NCI-H2196 treated with DMSO at 0.1 percent for 48 hours (cell line): ENCODE data around the gene NRXN2.
A peak's percentile ranks its signal among the peaks of the same experiment; 100 is the strongest.
"Not testable (repeated sequence)": the region's sequence is repeated elsewhere in the genome, so short reads cannot be mapped to it uniquely, and the experiment has no call there.

Experiments used
- DNase-seq: peaks from one replicate; lab custom pipeline; 2025; ENCODE audit not compliant: unreplicated experiment; lab: John Stamatoyannopoulos, UW

NRXN2 gene

DNA sequence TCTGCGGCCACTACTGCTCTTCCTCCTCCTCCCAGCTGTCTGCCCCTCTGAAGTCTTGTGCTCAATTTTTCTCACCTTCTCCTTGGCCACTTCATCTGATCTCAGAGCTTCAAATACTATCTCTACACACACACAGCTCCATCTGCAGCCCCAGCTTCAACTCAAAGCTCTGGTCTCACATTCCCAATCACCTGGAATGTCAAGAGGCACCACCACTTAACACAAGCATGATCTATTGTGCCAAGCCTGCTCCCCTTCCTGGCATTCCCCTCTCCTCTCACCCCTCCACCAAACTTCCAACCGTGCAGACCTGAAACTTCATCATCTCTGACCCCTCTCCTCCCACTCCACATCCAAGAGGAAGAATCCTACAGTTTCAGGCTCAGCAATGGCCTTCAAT is 17.5 kb downstream of the NRXN2 start:
- no peak for DNase-seq

DNA sequence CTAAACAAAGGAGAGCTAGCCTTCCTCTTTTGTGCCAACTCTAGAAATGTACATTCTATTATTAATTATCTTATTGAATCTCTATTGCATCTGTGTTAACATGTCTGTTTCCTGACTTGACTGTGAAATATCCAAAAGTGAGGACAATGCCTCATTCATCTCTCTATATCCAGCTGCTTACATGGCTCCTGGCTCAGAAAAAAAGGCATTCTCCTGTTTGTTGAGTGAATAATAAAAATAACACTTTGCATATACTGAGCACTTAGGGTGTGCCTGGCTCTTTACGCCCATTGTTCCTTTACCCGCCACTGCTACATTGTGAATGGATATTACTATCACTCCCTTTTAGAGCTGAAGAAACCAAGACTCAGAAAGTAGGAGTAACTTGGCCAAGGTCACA is 19.9 kb downstream of the NRXN2 start:
- DNase-seq: no peak

DNA sequence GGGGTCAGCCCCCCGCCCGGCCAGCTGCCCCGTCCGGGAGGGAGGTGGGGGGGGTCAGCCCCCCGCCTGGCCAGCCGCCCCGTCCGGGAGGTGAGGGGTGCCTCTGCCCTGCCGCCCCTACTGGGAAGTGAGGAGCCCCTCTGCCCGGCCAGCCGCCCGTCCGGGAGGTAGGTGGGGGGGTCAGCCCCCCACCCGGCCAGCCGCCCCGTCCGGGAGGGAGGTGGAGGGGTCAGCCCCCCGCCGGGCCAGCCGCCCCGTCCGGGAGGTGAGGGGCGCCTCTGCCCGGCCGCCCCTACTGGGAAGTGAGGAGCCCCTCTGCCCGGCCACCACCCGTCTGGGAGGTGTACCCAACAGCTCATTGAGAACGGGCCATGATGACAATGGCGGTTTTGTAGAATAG is 21.0 kb downstream of the NRXN2 start:
- not testable (repeated sequence) for DNase-seq

DNA sequence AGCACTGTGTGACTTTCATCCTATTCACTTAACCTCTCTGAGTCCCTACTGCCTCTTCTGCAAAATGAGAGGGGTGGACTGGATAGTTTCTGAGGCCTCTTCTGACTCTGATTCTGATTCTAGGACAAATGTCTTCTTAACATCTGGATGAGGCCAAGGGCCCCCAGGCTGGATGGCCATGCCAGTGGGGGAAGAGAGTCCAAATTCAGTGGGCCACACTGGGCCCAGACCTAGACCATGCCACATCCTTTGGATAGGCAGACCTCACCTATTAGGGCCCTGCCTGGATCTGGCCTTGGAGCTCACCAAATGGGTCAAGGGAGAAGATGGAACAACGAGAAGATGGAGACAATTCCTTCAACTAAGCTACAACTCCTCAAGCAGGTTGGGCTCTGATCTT is 24.6 kb downstream of the NRXN2 start:
- DNase-seq: no peak

DNA sequence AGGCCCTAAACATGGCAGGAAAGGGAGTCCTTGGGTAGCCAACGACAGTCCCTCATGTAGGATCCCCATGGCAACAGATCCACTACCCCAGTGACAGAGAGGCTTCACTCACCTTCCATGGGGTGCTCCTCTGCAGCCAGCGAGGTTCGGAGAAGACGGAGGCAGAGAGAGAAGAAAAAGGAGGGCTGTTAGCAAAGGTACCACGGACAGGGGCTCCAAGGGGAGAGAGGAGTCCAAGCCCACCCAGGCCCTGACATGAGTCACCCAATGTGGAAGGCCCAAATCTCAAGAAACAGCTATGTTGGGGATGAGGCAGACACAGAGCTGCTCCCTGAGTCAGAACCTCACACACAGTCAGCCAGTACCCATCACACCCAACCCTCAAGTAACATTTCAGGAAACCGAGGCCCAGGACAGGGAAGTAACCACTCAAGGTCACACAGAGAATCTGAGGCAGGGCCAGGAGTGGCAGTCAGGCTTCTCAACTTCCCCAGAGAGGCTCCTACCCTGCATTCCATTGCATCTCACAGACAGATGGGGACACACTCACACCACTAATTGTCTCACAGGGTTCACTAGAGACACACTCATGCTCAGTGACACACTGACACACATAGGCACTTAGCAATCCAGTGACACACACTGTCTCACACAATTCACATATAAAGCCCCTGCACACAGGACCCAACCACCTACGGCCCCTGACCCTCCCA is 25.2 kb downstream of the NRXN2 start:
- no peak for DNase-seq

DNA sequence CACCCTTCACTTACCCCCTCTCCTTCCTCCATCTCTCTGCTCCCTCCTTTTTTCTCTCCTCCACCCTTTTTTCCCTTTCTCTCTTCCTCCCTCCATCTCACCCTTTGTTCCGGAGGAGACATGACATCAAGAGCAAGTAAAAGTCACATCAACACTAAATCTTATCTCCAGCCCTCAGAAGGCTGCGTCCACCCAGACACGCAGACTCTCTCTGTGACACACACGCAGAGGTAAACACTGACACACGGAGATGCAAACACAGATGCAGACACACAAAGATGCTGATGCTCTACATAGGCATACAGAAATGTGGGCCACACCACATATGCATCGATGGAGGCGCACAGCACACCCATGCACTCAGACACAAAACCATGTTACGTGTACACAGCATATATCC is 27.0 kb downstream of the NRXN2 start:
- no peak for DNase-seq

DNA sequence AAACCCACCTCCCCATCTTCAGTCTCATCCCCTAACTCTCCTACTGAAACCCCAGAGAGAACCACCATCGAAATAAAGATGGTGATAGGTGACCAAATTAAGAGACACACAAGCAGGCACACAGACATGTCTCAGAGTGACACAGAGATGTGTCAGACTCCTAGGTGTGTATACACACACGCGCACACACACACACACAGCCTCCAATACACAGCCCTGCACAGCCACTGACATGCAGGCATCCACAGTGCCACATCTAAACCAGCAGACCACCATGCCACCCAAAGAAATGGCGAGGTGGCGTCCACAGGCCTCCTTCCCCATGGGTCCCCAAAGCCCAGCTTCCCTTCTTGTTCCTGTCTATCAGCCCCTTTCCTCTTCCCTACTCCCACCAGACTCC is 27.4 kb downstream of the NRXN2 start:
- DNase-seq: no peak

DNA sequence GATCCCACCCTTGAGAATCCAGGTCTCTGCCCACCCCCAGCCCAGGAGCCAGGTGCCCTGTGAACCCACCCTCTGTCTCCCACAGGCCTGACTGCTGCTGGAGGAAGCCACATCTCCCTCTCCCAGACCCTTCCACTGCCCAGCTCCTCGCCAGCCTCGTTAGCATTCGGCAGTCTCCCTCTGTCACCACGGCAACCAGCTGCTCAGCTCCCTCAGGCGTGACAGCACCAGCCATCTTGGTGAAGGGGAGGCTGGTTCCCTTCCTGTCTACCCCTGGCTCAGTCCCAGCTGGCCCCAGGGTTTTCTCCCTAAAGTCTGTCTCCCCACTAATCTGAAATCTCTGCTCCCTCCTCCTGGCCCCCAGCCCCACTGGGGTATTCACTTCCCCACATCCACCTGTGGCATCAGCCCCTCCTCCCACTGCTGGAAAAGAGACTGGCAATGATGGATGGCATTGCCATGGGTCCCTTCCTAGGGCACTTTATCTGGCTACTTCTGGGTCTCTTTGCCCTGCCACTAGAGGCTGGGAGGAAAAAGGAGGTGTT is 28.1 kb downstream of the NRXN2 start:
- peak; percentile 43 for DNase-seq

DNA sequence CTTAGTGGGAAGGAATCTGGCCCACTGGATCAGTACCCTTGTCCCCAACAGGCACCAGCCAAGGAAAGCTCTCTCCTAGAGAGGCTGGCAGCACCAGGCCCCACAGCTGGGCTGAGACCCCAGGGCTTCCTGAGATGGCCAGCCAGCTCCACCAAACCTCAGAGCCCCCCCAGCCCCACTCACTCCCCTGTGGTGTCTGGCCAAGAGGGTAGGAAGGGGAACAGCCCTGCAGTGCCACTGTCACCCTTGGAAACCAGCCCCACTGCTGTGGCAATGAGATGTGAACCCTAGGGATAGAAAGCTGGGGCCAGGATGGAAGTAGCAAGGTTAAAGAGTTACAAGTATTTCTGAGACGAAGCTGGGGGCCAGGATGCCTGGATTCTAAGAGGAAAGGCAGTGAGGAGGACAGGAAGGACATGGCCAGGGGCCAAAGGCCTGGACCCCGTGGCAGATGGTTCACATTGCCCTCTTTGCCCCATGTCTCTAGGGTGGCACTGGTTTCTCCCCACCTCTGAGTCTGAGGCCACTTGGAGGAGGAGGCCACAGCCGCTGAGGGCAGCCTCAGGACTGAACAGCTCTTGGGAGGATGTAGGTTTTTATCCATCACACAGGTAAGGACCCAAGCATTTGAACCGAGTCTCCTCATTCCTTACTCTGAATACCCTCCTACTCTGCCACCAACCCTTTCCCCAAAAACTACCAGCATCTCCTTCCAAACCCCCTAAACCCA is 28.8 kb downstream of the NRXN2 start:
- DNase-seq: no peak

DNA sequence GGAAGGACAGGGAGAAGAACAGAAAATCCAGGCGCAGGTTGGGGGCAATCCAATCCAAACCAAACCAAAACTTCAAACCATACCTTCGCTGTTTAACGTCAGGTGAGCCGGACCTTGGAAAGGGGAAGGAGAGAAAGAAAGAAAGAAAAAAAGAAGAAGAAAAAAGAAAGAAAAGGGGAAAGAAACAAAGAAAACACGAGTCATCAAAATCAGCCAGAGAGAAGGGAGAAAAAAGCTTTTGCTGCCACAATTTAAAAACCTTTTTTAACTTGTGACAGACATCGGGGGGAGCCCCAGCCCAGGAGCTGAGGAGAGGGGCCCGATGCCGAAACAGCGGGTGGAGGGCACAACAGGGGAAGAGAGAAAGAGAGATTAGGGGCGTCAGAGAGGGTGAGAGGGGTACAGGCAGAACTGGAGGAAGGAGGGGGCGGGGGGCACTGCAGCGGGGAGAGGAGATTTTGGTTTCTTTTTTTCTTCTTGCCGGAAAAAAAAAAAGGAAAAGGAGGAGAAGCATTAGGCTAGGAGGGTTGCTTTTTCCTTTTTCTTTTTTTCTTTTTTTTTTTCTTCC is 30.1 kb downstream of the NRXN2 start:
- no peak for DNase-seq

DNA sequence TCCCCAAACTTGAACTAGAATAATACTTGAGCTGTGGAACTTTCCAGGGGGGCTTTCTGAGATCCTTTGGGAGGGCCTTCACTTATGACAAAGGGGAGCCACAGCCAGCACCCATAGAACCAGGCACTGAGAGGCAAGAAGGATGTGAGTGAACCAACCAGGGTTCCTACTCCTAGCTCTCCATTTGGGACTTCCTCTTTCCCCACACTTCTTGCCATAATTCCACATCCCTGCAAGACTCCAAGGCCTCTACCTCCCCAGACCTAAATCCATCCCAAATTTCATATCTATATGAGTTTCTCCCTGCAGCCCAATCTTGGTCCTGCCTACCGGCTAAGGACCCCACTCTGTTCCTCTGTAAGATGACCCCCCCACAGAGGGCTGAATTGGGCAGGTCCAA is 31.5 kb downstream of the NRXN2 start:
- no peak for DNase-seq

DNA sequence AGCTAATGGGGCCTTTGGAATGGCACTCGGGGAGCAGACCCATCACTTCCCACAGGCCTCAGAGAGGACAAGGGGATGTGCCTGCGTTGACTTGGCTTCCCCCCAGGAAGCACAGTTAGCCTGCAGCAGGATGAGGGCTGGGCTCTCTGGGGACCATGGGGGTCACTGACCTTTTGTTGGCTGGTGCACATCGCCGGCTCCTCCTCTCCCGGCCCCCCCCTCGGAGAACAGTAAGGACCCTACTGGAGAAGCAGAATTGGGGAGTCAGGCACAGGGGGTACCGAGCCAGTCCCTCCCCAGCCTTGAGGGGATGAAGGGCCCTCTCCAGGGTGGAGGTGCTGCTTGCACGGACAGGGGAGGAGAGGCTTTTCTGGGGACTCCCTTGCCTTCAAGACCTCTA is 32.8 kb downstream of the NRXN2 start:
- no peak for DNase-seq

DNA sequence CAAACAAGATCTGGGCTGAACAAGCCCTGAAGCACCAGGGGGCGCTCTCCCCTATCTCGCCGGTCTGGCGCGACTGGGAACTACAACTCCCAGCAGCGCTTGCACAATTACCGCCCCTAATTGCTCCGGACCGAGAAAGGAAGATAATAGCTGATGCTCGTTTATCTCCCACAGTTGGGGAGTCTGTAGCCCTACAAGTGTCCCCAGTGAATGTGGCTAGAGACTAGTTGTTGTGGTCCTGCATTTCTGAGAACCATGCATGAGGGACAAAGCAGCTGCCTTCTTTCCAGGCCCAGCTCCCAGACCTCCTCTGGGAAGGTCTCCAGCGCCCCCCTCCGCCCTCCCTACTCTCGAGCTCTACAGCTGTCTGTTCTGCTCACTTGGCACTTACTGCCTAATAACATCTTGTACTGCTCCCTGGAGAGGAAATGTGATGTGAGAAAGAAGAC is 34.4 kb downstream of the NRXN2 start:
- peak; percentile 83 for DNase-seq

DNA sequence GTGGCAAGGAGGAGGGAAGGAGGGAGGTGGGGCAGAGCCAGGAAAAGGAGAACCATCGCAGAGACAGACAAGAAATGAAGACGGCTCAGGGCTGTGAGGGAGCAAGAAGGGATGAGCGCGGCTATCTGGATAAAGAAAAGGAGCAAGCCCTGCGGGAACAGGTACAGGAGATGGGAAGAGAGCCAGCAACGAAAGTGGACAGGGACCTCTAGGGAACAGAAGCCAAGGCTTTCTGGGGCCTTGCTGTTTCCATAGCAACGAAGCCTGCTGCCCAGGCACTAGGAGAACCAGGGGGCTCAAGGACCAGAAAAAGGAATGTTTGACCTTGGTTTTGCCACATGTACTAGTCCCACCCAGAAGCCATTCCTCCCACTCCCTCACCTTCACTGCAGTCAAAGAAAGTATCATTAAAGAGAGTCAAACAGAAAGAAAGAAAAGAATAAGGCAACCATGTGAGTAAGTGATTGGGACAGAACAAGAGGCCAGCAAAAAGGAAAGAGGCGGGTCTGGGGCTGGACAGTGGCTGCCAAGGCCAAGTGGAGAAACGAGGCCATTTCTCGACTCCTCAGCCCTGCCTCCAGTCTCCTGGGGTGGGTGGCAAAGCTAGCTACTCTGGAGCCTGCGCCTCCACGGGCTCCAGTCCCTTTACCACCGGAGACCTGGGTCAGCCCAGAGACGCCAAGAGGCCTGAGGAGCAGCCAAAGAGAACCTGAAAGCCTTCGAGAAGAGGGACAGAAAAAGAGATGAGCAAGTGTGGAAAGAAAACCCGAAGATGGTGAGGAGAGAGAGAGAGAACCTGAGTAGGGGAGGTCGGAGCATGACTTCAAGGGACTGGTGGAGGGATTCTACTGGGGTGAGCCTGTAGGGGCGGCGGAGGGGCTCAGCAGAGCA is 35.1 kb downstream of the NRXN2 start:
- no peak for DNase-seq

DNA sequence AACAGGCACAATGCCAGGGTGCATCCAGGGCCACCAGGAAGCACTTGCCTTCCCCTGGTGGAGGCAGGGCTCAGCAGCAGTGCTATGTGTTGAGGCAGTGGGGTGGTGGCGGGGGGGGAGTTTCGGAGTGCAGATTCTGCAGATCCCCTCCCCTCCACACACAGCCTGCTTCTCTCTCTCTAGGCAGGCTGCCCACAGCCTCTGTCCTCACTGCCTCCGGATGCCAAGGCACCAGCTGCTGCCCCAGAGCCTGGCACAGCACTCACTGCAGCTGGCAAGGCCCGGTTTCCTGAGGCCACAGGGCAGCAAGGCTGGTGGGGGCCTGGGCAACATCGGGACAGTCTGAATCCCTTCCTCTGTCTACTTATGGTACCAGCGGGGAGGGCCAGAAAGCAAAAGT is 35.8 kb downstream of the NRXN2 start:
- DNase-seq: peak; percentile 72

DNA sequence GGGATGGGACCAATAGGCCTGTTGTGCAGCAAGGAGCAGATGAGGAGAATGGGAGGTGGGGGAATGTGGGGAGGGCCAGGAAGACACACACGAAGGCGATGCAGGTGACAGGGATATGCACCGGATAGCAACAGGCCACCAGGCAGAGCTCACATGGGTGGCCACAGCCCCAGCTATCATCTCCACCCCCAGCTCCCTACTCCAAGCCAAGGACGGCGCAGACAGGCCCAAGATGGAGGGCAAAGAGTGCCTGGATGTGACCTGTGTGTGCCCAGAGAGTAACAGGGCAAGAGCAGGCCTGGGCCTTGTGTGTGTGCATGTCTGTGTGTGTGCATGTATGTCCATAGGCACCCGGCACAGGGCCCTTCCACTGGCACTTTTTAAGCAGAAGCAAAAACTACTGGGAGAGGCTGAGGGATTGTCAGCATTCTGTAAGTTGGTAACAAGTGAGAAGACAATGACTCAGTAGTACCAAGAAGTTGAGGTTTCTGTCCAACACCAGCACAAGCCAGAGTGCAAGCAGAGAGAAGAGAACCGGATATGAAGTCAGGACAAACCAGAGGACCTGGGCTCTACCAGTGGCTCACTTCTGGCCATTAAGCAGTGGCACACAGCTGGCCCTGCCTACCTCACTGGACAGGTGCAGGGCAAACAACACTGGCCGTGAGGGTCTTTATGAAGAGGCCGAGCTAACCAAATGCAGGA is 36.4 kb downstream of the NRXN2 start:
- no peak for DNase-seq

DNA sequence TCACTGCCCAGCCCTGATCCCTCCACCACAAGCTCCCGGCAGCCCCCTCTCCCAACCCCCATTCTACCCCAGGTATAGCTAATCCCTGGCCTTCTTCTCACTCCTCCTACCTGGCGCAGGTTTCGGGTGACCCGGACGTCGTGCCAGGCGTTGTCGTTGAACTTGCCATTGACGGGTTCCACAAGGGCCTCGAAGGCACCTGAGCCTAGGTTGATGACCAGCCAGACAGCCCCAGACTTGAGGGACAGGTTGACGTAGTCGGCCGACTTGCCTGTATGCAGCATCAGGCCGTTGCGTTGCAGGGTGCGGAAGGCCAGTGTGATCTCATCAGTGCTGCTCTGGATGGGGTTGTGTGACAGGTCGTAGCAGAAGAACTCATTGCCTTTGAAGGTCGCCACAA is 37.5 kb downstream of the NRXN2 start:
- no peak for DNase-seq

DNA sequence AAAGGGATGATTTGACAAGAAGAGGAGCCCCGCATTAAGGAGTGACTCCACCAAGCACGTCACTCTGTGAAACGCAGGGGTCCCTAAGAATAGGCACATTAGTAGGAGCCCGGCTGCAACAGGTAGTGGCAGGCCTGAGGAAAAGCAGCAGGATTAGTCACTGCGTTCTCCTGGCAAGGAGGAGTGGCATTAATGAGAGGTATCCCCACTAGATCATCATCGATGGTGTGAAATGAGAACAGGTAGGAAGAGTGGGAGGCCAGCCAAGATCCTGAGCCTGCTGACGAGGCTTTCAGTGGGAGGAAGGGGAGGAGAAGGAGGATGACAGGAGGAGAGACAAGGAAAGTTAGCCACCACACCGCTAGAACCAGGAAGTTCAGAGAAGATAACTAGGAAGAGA is 38.6 kb downstream of the NRXN2 start:
- DNase-seq: no peak

DNA sequence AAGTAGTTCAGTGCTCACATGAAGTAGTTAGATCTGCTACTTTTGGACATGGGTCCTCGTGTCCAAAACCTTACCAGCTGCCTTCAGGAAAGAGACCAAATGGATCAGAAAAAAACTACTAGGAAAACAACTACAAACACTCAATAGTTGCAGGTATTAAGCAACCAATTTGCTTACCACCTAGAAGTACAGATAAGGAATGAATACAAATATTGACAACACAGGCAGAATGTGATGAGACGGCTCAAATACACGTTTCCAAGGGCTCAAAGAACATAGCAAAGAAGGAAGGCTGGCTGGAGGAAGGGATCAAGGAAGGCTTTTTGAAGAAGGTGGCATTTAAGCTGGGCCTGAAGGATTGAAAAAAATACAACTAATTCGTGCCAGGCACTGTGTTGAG is 41.8 kb downstream of the NRXN2 start:
- DNase-seq: no peak

DNA sequence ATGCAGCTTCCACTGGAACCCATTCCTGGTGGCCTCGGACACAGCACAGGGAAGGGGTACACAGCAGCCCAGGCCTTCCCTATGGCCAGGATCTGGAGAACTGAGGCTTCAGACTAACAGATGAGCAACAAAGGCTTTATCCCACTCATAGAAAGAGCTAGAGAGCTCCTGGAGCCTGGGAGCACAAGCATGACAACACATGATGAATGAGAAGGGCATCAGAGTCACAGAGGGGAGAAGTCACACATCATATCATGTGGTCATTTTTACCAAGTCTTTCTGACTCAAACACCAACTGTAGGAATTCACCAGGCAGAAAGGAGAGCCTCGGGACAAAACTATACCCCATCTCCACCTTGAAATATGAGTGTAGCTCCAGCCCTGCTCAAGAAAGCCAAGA is 43.2 kb downstream of the NRXN2 start:
- DNase-seq: no peak
